Tibial artery (tissue), 4 donors: Measurements from ENCODE around the gene PLA2G4F.

ENCODE experiments used
- DNase-seq, 2 donors: peaks; one replicate each; pipeline ENCODE4 v3.0.0-alpha.2; 2019
- H3K27ac ChIP-seq, 2 donors: fragments of 200-600 bp; sonication (generic) in 1 of 2; 1 replicate in 1 of 2; 2 replicates in 1 of 2; pipeline ENCODE4 v1.5.1; 2018 to 2019; ENCODE audit warnings: mild to moderate bottlenecking in 1 of 2
- H3K27me3 ChIP-seq, 2 donors: fragments of 200-600 bp; sonication (generic) in 1 of 2; one replicate each; pipeline versions ENCODE4 v1.5.1 to v1.6.0; 2016 to 2019
- H3K36me3 ChIP-seq, 3 donors: fragments of 200-600 bp; sonication (generic) in 2 of 3; one replicate each; pipeline ENCODE4 v1.5.1; 2016 to 2019; ENCODE audit warnings: mild to moderate bottlenecking in 2 of 3
- H3K4me1 ChIP-seq, 4 donors: fragments of 200-600 bp; sonication (generic) in 2 of 4; 1 replicate in 3 of 4; 2 replicates in 1 of 4; pipeline ENCODE4 v1.5.1; 2016 to 2019
- H3K4me3 ChIP-seq, 2 donors: fragments of 200-600 bp; sonication (generic) in 1 of 2; 1 replicate in 1 of 2; 2 replicates in 1 of 2; pipeline ENCODE4 v1.5.1; 2018 to 2019; ENCODE audit warnings: mild to moderate bottlenecking in 2 of 2
- H3K9me3 ChIP-seq, 3 donors: fragments of 200-600 bp; sonication (generic) in 1 of 3; one replicate each; pipeline ENCODE4 v1.5.1; 2016 to 2019
- intact Hi-C: fragments of 100-400 bp; cut with DNase I; formaldehyde crosslinking; loops from one replicate; pipeline ENCODE4 v1.15.0; 2023; ENCODE audit warnings: low total_unique reads
- TF ChIP-seq, protein P1 (sequence below), 2 experiments: fragments of 200-600 bp in 1 of 2; fragments of 450-650 bp in 1 of 2; IDR thresholded peaks; one replicate each; pipeline ENCODE4 v1.5.1; 2017 to 2019; ENCODE audit warnings: antibody characterized with exemption in 2 of 2, mild to moderate bottlenecking in 1 of 2, moderate library complexity in 1 of 2

PLA2G4F gene

DNA sequence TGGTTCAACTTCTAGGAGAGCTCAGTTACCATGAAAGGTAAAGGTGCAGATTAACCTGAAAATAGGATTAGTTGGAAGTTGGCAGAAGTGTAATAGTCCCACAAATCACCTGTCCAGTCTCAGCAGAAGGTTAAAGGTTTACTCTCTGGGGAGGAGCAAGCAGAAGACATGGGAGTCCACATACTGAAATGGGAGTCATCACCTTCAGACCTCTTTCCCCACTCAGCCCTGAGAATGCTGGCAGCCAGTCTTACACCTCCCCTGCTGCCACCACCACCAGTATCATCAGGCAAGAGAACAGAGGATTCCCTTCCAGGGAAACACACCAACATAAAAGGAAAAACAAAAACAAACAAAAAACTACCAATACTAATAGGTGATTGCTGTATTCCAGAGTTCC is 48.2 kb downstream of the PLA2G4F start:
- intact Hi-C loops, result no loop called here
- Histone ChIP-seq H3K9me3 (peaks cover 0 to 10% (median 6%) of the 10 kb centered on the region in 3 donors), H3K27me3 (peaks cover 0 to 14% of the 10 kb centered on the region in 2 donors), H3K36me3 (no peaks in the 10 kb centered on the region), H3K4me1 (no peaks in the 10 kb centered on the region), H3K27ac (no peak overlapping the region), H3K4me3 (no peak overlapping the region)
- DNase-seq, result no peak
- TF ChIP-seq, protein P1, sequence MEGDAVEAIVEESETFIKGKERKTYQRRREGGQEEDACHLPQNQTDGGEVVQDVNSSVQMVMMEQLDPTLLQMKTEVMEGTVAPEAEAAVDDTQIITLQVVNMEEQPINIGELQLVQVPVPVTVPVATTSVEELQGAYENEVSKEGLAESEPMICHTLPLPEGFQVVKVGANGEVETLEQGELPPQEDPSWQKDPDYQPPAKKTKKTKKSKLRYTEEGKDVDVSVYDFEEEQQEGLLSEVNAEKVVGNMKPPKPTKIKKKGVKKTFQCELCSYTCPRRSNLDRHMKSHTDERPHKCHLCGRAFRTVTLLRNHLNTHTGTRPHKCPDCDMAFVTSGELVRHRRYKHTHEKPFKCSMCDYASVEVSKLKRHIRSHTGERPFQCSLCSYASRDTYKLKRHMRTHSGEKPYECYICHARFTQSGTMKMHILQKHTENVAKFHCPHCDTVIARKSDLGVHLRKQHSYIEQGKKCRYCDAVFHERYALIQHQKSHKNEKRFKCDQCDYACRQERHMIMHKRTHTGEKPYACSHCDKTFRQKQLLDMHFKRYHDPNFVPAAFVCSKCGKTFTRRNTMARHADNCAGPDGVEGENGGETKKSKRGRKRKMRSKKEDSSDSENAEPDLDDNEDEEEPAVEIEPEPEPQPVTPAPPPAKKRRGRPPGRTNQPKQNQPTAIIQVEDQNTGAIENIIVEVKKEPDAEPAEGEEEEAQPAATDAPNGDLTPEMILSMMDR (IDR thresholded peaks at IDR 0.05), result no peak

DNA sequence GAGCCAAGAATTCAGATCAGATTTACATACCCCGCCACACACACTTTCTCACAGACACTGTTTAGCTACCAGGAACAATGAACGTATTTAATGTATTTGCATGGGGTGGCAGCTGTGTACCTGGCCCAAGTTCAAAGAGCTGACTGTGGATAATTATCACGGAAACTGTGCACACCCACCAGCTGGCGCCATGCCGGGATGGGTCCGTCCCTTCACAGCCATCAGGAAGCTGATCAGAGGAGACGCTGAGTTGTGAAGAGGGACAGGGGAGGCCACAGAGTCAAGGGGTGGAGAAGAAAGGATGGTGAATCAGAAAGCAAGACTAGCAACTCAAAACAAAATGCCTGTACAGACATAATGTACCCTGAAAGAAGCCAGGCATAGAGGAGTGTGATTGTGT is 49.0 kb downstream of the PLA2G4F start:
- H3K27me3 ChIP-seq, result peaks cover 0 to 14% of the 10 kb centered on the region in 2 donors
- intact Hi-C loops, result no loop called here
- H3K36me3 ChIP-seq, result no peaks in the 10 kb centered on the region
- H3K27ac ChIP-seq, result no peak overlapping the region
- H3K9me3 ChIP-seq, result peaks cover 0 to 10% (median 6%) of the 10 kb centered on the region in 3 donors
- no peak overlapping the region for H3K4me3 ChIP-seq
- DNase-seq, result no peak
- H3K4me1 ChIP-seq, result no peaks in the 10 kb centered on the region
- TF ChIP-seq, protein P1 (IDR thresholded peaks at IDR 0.05), result no peak

DNA sequence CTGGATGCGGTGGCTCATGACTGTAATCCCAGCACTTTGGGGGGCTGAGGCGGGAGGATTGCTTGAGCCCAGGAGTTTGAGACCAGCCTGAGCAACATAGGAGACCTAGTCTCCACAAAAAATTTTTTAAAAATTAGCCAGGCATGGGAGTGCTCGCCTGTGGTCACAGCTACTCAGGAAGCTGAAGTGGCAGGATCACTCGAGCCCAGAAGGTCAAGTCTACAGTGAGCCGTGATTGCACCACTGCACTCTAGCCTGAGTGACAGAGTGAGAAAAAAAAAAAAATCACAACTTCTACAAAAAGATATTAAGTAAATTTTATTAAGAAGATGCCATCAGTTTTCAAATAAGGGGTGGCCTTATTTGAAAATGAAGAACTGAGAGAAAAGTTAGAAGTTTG is 50.1 kb downstream of the PLA2G4F start:
- TF ChIP-seq, protein P1 (IDR thresholded peaks at IDR 0.05), result no peak
- DNase-seq, result no peak
- no peaks in the 10 kb centered on the region for H3K4me1 ChIP-seq
- intact Hi-C loops, result no loop called here
- H3K4me3 ChIP-seq, result no peak overlapping the region
- H3K9me3 ChIP-seq, result peaks cover 0 to 10% (median 6%) of the 10 kb centered on the region in 3 donors
- H3K27me3 ChIP-seq, result peaks cover 0 to 14% of the 10 kb centered on the region in 2 donors
- H3K27ac ChIP-seq, result no peak overlapping the region
- H3K36me3 ChIP-seq, result no peaks in the 10 kb centered on the region

DNA sequence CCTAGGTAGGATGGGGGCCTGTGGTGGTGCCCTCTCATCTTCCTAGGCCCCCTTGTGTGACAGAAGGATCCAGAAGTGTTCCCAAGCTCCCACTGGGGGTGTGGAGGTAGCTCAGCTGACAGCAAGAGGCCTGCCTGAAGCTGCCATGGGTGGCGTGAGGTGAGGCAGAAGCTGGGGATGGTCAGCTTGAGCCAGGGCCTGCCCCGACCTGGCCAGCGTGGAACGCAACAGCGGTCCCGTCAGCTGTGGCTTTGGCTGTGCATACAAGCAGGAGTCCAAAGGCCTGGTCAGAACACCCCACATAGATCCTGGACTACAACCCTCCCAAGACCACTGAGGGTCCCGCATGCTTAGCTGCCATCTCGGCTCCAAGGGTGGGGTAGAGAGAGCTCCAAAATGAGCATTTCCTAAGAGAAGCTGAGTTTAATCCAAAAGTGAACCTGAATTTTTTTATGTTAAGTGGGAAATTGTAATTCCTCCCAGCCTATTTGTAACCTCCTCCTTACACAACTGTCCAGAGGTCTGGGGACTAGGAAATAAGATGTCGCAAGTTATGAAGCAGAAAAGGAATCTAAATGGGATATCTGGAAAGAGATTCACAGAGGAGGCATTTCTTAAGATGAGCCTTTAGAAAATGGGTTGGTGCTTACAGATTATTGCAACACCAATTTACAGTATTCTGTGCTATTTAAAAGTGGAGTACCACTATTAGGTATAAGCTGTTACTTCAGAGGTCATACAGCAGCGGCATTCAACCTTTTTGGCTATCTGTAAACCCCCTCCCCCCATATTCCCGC is 52.1 kb downstream of the PLA2G4F start:
- Histone ChIP-seq H3K36me3 (no peaks in the 10 kb centered on the region), H3K27me3 (peaks cover 0 to 14% of the 10 kb centered on the region in 2 donors), H3K27ac (no peak overlapping the region), H3K9me3 (peaks cover 0 to 10% (median 6%) of the 10 kb centered on the region in 3 donors), H3K4me1 (no peaks in the 10 kb centered on the region), H3K4me3 (no peak overlapping the region)
- no peak for DNase-seq
- TF ChIP-seq, protein P1 (IDR thresholded peaks at IDR 0.05), result no peak
- intact Hi-C loops, result no loop called here

DNA sequence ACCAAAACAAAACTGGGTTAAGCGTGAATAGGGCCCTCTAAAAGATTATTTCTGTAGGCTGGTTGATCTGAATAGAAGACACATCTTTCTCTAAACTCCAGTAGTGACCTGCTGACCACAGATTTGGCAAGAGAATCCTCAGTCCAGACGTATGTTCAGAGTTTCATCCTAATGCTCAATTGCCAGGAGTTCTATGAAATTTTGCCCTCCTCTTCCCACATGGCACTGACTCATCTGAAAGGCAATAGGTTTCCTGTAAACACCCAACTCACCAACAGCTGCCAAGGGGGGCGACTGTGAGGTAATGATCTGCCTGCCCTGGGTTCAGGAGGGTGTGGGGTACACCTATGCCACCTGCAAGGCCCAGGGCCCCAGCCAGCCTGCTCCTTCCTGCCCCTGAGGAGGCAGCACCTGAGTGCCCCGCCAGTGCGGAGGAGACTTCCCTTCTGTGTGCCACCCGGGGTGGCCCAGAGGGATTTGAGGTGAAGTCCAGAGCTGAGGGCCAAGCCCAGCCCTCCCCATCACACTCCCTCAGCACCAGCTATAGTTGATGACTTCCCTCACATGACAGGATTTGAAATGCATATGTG is 53.7 kb downstream of the PLA2G4F start:
- H3K9me3 ChIP-seq, result no peaks in the 10 kb centered on the region
- peaks cover 0 to 11% of the 10 kb centered on the region in 2 donors for H3K27me3 ChIP-seq
- no peaks in the 10 kb centered on the region for H3K4me1 ChIP-seq
- no peak overlapping the region for H3K27ac ChIP-seq
- TF ChIP-seq, protein P1 (IDR thresholded peaks at IDR 0.05), result no peak
- no peaks in the 10 kb centered on the region for H3K36me3 ChIP-seq
- no peak overlapping the region for H3K4me3 ChIP-seq
- intact Hi-C loops, result no loop called here
- no peak for DNase-seq
